Activated CD4-positive, alpha-beta T cell treated with anti-CD3 and anti-CD28 coated beads, Interleukin-10, Interleukin-2, amounts not matched to agents 100 ng/mL and 50 ng/mL, durations not matched to agents 16 hours and 8 hours (primary cell): ENCODE measurements around the gene TIMM21.

ENCODE experiments used
- DNase-seq: peaks from one replicate; pipeline ENCODE4 v3.0.0-alpha.2; 2020

The TIMM21 gene

DNA sequence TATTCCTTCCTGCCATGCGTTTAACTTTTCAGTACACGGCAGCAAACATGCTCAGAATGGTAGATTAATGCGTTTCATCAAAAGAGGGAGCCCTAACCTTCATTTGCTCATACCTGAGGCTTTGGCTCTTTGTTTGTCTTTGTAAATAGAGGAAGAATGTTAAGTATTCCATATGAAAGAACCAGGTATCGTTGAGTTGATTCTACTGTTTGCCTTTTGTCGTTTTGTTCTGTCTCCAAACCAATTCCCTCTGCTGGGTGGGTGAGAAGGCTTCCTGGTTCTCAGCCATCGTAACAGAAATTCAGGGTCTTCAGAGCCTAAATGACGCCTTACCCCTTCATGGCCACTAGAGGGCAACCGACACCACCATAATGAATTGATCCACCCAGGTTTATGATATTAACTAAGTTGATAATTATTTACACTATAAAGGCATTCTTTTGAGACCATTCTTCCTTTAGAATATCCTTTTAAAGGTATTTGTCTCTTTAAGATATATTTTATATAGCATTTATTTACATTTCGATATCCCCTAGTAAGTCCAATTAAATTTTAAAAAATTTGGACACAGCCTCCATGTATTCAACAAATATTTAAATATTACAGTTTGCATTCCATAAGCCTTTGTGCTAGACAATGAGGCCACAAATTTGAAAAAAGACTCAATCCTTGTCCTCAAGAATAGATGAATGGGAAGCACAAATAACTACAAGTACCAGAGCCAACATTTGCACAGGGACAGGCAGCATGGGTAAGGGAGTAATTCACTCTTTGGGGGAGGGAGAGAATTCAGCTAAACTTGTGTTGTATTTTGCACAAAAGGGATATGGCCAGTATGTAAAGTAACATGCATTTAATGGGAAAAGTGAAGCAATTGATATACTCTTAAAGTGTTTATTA is 48.1 kb downstream of the TIMM21 start:
- peak; percentile 63 for DNase-seq

DNA sequence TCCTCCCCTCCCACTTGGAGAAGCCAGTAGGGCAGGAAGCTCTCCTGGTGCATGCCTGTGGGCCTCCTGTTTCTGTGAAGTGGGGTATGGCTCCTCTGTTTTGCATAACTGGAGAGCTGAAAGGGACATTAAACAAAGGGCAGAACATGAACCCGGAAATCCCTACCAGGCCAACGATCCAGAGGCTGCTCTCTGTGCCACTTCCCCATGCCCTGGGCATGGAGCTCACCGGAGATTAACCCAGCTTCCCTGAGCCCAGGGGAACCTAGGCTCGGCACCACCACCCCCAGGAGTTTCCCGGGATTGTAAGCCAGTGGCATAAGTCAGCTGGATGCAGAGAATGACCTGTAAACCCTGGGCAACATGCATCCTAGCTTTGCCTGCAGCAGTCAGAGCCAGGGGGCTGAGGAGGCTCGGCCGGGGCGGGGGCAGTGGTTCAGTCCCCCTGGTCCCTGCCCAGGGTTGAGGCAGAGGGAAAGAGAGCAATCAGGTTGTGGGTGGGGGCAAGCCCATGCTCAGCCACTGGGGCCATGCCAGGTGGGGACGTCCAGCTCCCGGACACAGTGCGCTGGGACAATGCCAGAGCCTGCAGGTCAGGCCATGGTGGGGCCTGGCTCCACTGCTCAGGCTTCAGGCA is 49.5 kb downstream of the TIMM21 start:
- no peak for DNase-seq

DNA sequence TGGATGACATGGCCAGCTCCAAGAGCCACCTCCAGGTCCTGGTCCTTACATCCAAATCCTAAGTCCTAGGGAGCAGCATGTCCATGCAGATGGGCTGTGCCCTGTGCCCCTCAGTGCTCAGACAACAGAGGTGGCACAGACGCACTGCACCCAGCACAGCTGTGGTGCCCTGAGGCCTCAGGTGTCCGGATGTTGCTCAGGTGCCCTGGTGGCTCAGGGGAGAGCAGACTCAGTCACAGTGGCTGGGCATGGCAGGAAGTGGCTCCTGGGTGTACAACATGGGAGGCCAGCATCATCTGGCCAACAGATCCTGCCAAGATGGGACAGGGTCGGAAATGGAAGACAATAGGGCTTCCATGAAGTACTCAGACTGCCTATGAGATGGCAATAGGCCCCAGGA is 50.1 kb downstream of the TIMM21 start:
- no peak for DNase-seq

DNA sequence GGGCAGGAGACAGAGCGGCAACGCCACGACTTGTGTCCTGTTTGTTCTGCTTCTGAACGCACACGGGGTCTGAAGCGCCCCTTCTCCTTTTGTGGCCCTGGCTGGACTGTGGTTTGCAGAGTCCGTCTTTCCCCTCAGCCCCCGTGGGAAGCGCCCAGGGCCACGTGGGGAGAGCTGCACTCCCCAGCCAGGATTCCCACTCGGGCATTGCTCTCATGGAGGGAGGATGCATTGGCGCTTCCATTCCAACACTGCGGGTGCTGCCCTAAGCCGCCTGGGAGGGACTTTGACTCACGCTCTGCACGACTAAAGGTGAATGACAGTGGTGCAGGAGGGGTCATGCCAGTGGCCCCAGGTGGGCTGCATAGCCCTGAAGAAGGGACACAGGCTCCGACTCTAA is 52.5 kb downstream of the TIMM21 start:
- DNase-seq = no peak

DNA sequence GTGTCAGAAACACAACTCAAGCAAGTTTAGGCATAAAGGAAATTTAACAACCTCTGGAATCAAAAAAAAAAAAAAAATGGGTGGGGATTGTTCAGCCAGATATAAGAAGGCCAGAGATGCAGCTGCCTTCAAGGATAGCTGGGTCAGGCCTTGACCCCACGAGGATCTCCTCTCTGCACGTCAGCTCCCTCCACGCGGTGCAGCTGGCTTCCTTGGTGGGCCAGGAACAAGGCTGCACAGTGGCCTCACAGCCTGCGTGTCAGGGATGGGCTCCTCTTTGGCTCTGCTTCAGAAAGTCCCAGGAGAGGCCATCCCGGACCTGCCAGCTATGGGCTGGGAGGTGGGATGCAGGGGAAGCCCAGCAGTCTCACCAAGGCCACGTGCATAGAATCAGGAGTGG is 55.5 kb downstream of the TIMM21 start:
- no peak for DNase-seq

DNA sequence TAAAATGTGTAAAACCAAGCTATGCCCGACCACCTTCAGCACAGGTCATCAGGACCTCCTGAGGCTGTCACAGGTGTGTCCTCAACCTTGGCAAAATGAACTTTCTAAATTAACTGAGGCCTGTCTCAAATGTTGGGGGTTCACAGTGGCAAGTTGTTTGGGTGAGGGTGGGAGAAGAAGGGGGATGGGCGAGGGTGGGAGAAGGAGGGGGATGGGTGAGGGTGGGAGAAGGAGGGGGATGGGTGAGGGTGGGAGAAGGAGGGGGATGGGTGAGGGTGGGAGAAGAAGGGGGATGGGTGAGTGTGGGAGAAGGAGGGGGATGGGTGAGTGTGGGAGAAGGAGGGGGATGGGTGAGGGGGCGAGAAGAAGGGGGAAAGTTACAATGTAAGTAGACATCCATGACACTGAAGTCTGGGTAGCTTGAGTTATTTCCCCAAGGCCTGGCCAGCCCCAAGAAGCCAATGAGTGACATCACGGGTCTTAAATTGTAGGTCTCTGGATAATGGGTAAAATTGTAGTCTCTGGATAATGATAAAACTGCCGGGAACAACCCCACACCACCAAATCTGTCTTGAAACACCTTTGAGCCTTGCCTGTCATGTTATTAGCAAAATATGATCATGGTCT is 56.3 kb downstream of the TIMM21 start:
- no peak for DNase-seq
